Stimulated activated CD4-positive, alpha-beta T cell treated with anti-CD3 and anti-CD28 coated beads, Interleukin-15, amount 100 ng/mL, for 24 hours (primary cell): ENCODE results near the gene SLC31A1.
A peak's percentile ranks its signal among the peaks of the same experiment; 100 is the strongest.

Experiments used
- DNase-seq: peaks from one replicate; pipeline ENCODE4 v3.0.0-alpha.2; 2020

SLC31A1 gene

GRCh38 chr9:113309204-113309813, 88.0 kb downstream of the SLC31A1 start:
- DNase-seq, result peak; percentile 31

GRCh38 chr9:113310538-113310937, 89.2 kb downstream of the SLC31A1 start:
- no peak for DNase-seq

GRCh38 chr9:113311961-113312360, 90.6 kb downstream of the SLC31A1 start:
- DNase-seq, result no peak

GRCh38 chr9:113313261-113313660, 91.9 kb downstream of the SLC31A1 start:
- DNase-seq, result no peak
